Esophagus squamous epithelium (tissue), 5 donors: ENCODE data around the gene PTPN6. TPM values are rescaled to one million over a fixed set of nuclear protein-coding genes. Genes with fewer than 3 reads are reported as not detected.

Experiments
- DNase-seq: peaks from one replicate; lab custom pipeline; 2025; lab: John Stamatoyannopoulos, UW
- H3K27ac ChIP-seq, 4 donors: fragments of 200-600 bp; sonication (generic); one replicate each; pipeline ENCODE4 v1.5.1; 2016 to 2019; ENCODE audit warnings: mild to moderate bottlenecking in 1 of 4
- H3K27me3 ChIP-seq, 4 donors: fragments of 200-600 bp; sonication (generic); 1 replicate in 3 of 4; 2 replicates in 1 of 4; pipeline versions ENCODE4 v1.5.1 to v1.6.0; 2017 to 2021; ENCODE audit warnings: antibody characterized with exemption in 1 of 4
- H3K36me3 ChIP-seq, 3 donors: fragments of 200-600 bp; sonication (generic); one replicate each; pipeline ENCODE4 v1.5.1; 2016 to 2019
- H3K4me1 ChIP-seq, 3 donors: fragments of 200-600 bp; sonication (generic); one replicate each; pipeline ENCODE4 v1.5.1; 2017 to 2019
- H3K4me3 ChIP-seq, 4 donors: fragments of 200-600 bp; sonication (generic); 1 replicate in 3 of 4; 2 replicates in 1 of 4; pipeline ENCODE4 v1.5.1; 2016 to 2019; ENCODE audit warnings: mild to moderate bottlenecking in 2 of 4, moderate library complexity in 1 of 4
- H3K9me3 ChIP-seq, 3 donors: fragments of 200-600 bp; sonication (generic); one replicate each; pipeline ENCODE4 v1.5.1; 2016 to 2019
- CTCF ChIP-seq, 6 experiments: fragments of 450-650 bp in 4 of 6; fragments of 200-600 bp in 2 of 6; sonication (generic) in 2 of 6; IDR thresholded peaks; one replicate each; pipeline ENCODE4 v1.5.1; 2016 to 2019; ENCODE audit warnings: antibody characterized with exemption in 6 of 6, mild to moderate bottlenecking in 4 of 6, moderate library complexity in 4 of 6
- POLR2A ChIP-seq, 4 donors: fragments of 450-650 bp; IDR thresholded peaks; one replicate each; pipeline ENCODE4 v1.6.1; 2017; ENCODE audit warnings: antibody characterized with exemption in 4 of 4, mild to moderate bottlenecking in 4 of 4, moderate library complexity in 3 of 4
- WGBS, 2 donors: methylation state at CpG; one replicate each; pipeline ENCODE4 v1.1.5; 2018; 5-methylcytosine and 5-hydroxymethylcytosine counted together
- intact Hi-C: fragments of 100-400 bp; cut with DNase I; formaldehyde crosslinking; loops from one replicate; pipeline ENCODE4 v1.15.0; 2022
- total RNA-seq, 4 donors: library from RNA; depleted of rRNA; stranded (reverse); fragments of >200 nt; gene quantifications; one replicate each; pipeline ENCODE4 v1.1.0, GENCODE V29; 2016
- donor health status: DM: yes; HTN: yes; CAD: no.

PTPN6 gene
- total RNA-seq, 4 donors from 2014 or later: 11.0 to 29.7 (median 21.5) TPM

- WGBS, 2 donors: 0% methylated on average over 3 to 6 of the region's 79 CpGs
- no peaks in the 10 kb centered on the region for H3K9me3 ChIP-seq
- H3K4me1 ChIP-seq: peaks cover 56 to 88% (median 60%) of the 10 kb centered on the region in 3 donors
- intact Hi-C loops: loop anchor here (10.0 kb wide), 1 partner anchor 53 kb away; the partner anchor contains the start of gene SPSB2
- H3K27me3 ChIP-seq: no peaks in the 10 kb centered on the region
- no peak for DNase-seq
- peaks cover 0 to under 1% (median 0%) of the 10 kb centered on the region in 3 donors for H3K36me3 ChIP-seq
- H3K27ac ChIP-seq: peak overlapping the region; percentile 91 to 99 (median 98)
- H3K4me3 ChIP-seq: peak overlapping the region; percentile 80 to 96 (median 84)
- TF ChIP-seq CTCF (IDR thresholded peaks at IDR 0.05): no peak
- no peak for TF ChIP-seq POLR2A (IDR thresholded peaks at IDR 0.05)
These were observed 23.0 kb upstream of the PTPN6 start for GRCh38 chr12:6928022-6928702.

GRCh38 chr12:6928703-6929407 is 22.3 kb upstream of the PTPN6 start:
- peaks cover 54 to 92% (median 67%) of the 10 kb centered on the region in 3 donors for H3K4me1 ChIP-seq
- WGBS, 2 donors: 10 to 14% methylated on average over 19 of the region's 19 CpGs
- TF ChIP-seq POLR2A (IDR thresholded peaks at IDR 0.05): peak in 1 of 4 donors; percentile 2
- no peak for TF ChIP-seq CTCF (IDR thresholded peaks at IDR 0.05)
- peak overlapping the region; percentile 80 to 96 (median 84) for H3K4me3 ChIP-seq
- H3K36me3 ChIP-seq: peaks cover 0 to 7% (median 2%) of the 10 kb centered on the region in 3 donors
- DNase-seq: no peak
- no peaks in the 10 kb centered on the region for H3K27me3 ChIP-seq
- H3K27ac ChIP-seq: peak overlapping the region; percentile 91 to 99 (median 98)
- no peaks in the 10 kb centered on the region for H3K9me3 ChIP-seq
- intact Hi-C loops: loop anchor here (10.0 kb wide), 1 partner anchor 54 kb away; the partner anchor contains the start of gene SPSB2

GRCh38 chr12:6929466-6930452 is 21.4 kb upstream of the PTPN6 start:
- TF ChIP-seq CTCF (IDR thresholded peaks at IDR 0.05) (peak in 1 of 6 experiments; percentile 8), POLR2A (IDR thresholded peaks at IDR 0.05) (no peak)
- no peak for DNase-seq
- Histone ChIP-seq H3K4me1 (peaks cover 45 to 92% (median 63%) of the 10 kb centered on the region in 3 donors), H3K4me3 (peak overlapping the region; percentile 80 to 96 (median 84)), H3K9me3 (no peaks in the 10 kb centered on the region), H3K27ac (peak overlapping the region; percentile 91 to 99 (median 98)), H3K27me3 (no peaks in the 10 kb centered on the region), H3K36me3 (peaks cover 0 to 16% (median 9%) of the 10 kb centered on the region in 3 donors)
- WGBS, 2 donors: 33 to 35% methylated on average over 6 to 7 of the region's 7 CpGs
- intact Hi-C loops: loop anchor here (10.0 kb wide), 1 partner anchor 55 kb away; the partner anchor contains the start of gene SPSB2

- Histone ChIP-seq H3K4me1 (peaks cover 39 to 95% (median 47%) of the 10 kb centered on the region in 3 donors), H3K36me3 (peaks cover 13 to 37% (median 18%) of the 10 kb centered on the region in 3 donors), H3K27me3 (no peaks in the 10 kb centered on the region), H3K9me3 (no peaks in the 10 kb centered on the region), H3K4me3 (no peak overlapping the region), H3K27ac (peak overlapping the region in 3 of 4 donors; percentile 40 to 96 (median 93))
- TF ChIP-seq CTCF (IDR thresholded peaks at IDR 0.05) (no peak), POLR2A (IDR thresholded peaks at IDR 0.05) (no peak)
- intact Hi-C loops: no loop called here
- no peak for DNase-seq
- 56 to 69% methylated on average over 1 of the region's 1 CpG for WGBS, 2 donors
These were observed 18.4 kb upstream of the PTPN6 start for GRCh38 chr12:6932766-6933165.
